GM19372 (cell line): Measurements from ENCODE around the gene PLCL1.

ENCODE experiments used
- ATAC-seq: cut with Tn5 transposase; IDR thresholded peaks from one replicate; pipeline ENCODE4 v1.9.1; 2021; ENCODE audit warnings: mild to moderate bottlenecking, low read depth, moderate library complexity; ENCODE audit not compliant: unreplicated experiment

PLCL1 gene

DNA sequence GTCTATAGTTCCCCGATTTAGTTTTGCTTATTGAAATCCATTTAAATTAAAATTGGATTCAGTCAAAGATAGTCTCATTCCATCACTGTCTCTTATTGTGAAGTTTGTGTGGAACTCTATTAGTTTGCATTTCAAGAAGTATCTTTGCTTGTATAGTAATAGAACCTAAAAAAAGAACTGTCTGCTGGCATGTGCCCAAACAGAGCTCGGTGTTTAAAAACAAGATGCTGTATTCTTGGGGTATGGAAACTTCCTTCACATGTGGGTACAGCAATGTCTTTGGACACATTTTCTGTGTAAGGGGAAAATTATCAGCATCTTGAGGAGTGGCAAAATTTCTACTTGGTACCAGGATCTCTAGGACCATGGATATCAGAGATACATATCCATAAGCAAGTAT, 292.6 kb downstream of the PLCL1 start:
- ATAC-seq = no peak

DNA sequence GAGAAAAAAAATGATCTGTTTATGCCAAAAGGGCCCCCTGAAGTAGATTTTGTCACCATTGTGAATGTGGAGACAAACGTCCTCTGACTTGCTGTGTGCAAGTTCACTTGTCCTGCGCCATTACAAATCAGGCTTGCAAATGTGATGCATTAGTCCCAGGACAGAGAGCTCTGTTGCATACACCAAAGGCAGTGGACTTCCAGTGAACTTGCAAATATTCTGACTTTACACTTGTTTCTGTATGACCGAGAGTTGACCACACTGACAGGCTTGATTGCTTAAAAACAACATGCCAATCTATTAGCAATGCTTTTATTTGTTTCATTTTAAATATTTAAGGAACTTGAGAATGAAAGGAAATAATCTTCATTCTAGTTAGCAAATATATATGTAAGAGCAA, 293.2 kb downstream of the PLCL1 start:
- no peak for ATAC-seq

DNA sequence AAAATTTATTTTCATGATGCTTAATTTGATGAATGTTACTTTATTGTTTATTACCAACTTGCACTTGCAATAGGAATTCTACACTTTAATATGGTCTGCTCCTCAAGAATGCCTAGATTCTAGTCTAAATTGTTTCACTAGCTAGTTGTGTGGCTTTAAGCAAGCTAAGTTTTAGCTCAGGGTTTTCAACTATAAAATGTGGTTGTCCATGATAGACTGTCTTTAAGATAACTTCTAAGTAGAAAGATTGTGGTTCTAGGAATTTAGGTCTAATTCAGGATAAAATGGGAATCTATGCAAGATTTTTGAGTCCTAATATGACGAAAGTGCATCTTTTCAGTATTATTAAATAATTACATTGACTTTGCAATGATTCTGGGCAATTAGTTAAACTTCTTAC, 294.0 kb downstream of the PLCL1 start:
- ATAC-seq = no peak

DNA sequence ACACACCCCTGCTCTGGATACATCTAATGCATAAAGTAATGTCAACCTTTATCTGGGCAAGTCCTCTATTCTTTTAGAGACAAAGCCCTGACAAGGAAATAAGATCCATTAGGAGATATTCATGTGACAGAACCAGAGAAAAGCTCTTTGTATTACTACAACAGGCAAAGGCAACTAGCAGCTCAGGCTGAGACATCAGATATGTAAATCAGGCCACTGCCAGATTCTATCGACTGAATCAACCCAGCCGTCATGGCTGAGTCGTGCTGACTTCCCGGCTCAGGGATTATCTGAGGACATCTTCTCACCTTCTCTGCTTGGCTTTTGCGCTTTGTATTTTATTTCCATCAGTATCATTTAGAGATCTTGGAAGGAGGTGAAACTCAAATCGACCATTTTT, 294.5 kb downstream of the PLCL1 start:
- no peak for ATAC-seq

DNA sequence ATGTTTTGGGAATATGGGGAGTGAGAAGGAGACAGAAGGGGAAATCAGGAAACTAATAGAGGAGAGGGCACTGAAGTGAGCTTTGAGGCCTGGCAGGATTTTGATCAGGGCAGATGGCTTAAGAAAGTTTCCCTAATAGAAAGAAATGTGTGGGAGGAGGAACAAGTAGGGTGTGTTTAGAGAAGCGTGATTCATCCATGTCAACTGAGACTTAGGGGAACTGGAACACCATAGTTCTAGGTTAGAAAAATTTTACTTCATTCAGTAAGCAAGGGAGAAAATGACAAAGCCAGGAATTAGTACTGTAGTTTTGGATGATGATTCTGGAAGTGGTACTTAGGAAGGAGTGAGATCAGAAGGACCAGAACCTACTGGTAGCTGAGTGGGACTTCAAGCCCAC, 296.0 kb downstream of the PLCL1 start:
- ATAC-seq = no peak

DNA sequence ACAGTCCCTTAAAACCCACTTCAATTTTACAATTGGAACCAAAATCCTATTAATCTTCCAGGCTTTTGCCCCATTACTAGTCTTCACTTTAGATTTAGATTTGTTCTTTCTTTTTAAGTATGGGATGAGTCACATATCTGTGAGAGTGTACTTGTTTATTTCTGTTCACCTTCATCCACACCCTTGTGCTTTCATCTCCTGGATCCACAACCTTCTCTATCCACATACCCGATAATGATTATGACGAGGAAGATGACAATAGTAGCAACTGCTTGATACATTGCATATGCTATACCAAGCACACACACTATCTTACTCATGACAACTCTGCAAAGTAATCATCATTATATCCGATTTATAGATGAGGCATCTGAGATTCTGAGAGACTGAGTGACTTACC, 297.3 kb downstream of the PLCL1 start:
- ATAC-seq = no peak

DNA sequence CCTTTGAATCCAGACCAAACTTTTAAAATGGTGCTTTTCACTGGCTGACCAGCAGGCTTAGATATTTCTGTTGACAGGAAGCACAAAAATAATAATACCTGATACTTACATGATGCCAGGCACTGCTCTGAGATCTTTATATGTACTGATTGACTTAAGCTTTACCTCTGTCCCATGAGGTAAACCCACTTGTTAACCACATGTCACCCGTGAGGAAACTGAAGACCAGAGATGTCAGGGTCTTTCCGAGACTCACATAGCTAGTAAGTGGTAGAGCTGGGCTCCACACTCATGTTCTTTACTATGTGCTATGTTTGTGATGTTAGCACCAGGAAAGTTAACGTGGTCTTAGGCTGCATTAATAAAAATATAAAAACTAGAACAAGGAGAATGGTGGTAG, 297.7 kb downstream of the PLCL1 start:
- ATAC-seq = no peak

DNA sequence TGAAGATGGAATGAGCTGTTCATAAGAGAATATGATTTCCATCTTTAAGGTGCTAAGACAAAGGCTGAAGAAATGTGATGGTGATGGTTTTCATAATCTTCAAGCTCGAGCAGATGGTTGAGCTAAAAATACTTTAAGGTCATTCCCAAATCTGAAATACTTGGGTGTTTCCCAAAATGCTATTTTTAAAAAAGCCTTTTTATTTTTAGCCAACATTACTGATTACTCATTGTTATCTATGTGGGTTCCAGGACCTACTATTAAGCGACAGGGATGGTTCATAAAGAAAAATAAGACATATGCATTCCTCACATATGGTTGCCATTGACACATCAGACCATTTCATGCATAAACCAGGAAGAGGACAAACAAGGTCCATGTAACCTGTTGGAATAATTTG, 298.5 kb downstream of the PLCL1 start:
- ATAC-seq = no peak

DNA sequence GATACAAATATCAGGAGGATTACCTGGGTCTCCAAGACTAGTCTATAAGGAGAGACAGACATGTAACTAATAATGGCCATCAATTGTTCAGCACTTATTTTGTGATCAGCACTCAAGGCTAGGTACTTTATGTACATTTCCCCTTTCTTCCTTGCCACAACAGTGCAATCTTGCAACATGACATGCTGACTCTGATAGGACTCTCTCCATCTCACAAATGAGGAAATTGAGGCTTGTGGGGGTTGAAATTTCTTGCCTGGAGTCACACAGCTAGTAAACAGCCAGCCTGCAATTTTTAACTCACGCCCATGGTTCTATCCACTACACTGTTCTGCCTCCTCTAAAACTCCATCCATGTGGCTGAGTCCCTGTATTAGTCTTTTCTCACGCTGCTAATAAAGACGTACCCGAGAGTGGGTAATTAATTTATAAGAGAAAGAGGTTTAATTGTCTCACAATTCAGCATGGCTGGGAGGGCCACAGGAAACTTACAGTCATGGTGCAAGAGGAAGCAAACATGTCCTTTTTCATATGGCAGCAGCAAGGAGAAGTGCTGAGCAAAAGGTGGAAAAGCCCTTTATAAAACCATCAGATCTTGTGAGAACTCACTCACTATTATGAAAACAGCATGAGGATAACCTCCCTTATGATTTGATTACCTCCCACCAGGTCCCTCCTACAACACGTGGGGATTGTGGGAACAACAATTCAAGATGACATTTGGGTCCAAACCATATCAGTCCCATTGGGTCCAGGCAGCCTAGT, 302.4 kb downstream of the PLCL1 start:
- ATAC-seq = no peak

DNA sequence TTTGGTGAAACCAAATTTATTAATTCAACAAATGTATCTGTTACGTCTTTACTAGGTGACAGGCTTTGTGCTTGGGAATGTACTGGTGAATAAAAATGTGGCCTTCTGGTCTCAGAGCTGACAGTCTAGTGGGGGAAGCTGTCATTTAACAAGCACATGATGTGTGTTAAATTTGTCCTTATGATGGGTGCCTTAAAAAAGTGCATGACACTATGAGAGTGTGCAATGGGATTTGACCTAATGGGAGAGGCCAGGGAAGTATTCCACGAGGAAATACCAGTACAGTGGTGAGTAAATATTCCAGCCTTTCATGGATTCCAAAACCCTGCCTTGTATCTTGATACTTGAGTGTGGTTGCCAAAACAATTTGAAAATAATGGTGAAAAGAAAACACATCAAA, 308.9 kb downstream of the PLCL1 start:
- ATAC-seq = no peak

DNA sequence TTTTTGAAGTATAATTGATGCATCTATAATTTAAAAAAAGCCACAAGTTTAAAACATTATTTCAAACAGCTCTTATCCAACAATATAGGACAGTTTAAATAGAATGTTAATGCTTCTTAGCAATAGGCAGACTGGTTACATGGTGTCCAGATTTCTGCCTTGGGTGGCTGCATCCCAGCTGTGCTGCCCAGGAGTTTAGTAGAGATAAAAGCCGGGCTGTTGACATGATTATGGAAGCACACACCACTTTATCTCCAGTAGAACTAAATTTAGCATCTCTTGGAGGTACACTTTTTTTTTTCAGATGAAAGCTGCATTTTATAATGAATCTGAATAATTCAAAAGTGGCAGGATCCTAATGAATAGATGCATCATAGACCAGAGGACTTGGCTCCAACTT, 309.7 kb downstream of the PLCL1 start:
- ATAC-seq = no peak

DNA sequence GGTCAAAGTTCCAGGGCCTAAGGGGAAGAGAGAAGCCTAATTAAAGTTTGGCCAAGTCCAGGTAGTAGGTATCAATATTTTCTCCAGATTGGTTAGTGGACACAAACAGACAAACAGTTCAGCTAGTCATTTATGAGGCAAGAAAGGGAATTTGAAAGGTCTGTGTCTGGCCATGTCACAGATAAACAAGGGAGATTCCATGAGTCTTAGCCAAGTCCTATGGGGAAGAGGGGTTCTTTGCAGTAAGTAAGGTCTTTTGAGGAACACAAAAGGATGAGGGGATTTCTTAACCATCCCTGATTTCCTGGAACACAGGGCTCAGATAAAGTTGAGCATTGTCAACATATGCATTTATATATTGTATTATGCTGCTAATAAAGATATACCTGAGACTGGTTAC, 310.8 kb downstream of the PLCL1 start:
- no peak for ATAC-seq

DNA sequence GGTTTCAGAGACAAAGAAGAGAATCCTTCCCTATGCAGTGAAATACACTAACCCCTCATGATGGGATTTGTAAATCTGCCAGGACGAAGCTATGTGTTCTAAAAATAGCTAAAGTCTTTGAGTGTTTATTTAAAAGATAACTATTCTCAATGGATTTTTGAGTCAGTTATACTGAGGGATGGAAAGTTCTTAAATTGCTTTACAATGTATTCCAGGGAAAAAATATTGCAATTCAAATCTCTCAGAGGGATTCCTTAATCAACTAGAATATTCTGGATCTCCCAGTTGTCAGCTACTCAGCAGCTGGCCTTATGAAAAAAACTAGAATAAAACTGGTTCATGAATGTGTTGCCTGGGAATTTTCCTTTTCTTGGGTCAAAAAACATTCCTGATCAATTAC, 312.4 kb downstream of the PLCL1 start:
- ATAC-seq = no peak

DNA sequence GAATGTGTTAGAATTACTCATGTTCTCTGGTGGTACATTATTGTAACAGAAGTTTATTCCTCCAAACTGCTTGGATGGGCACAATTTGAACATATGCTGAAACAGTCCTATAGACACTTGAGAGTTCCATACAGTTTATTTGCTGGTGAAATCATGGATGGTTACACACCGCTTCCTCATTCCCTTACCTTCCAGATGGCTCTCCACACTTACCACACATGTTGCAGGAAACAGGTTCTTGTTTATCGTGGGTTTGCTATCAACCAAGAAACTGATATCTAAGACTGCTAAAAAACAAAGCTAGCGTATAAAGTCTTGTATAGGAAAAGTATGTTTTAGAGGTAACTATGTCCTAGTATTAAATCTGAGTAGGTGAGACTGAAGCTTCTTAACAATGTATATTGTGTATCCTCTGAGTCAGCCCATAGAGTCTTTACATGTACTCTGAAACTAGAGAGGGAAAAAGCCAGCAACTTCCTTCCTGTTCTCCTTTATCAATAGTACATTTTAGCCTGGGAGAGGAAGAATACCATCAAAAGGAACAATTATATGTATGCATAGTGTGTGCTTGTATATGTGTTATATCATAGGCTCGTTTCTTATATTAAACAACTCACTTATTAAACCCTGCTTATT, 313.1 kb downstream of the PLCL1 start:
- no peak for ATAC-seq

DNA sequence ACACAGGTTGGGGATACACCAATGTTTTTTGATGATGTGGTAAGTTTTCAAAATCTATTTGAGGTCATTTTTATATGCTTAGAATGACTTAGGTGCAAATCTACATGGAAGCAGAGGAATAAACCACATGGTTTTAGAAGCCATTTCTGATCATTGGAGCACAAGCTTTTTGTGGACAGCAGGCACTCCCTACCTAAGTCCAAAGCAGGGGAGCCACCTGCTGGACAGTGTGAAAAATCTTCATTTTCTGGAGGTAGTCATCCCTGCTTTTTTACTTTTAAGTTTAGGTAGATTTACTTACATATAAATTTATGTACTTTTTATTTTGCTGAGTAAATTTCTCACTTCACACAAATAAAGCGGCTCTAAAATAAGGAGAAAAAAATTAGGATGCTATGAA, 323.2 kb downstream of the PLCL1 start:
- ATAC-seq = no peak

DNA sequence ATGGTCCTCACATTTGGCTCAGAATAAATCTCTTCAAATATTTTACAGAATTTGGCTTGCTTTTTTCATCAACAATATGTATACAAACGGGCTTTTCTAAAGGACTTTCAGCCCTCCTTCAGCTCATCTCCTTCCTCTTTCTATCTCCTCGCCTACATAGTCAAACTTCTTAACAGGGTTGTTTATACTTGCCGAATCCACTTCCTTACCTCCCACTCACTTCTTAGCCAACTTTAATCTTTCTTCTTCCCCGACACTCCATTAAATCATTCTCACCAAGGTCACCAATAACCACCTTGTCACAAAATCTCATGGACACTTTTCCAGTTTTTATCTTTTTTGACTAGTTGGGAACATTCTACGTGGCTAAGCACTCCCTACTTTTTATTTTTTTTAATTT, 325.2 kb downstream of the PLCL1 start:
- no peak for ATAC-seq

DNA sequence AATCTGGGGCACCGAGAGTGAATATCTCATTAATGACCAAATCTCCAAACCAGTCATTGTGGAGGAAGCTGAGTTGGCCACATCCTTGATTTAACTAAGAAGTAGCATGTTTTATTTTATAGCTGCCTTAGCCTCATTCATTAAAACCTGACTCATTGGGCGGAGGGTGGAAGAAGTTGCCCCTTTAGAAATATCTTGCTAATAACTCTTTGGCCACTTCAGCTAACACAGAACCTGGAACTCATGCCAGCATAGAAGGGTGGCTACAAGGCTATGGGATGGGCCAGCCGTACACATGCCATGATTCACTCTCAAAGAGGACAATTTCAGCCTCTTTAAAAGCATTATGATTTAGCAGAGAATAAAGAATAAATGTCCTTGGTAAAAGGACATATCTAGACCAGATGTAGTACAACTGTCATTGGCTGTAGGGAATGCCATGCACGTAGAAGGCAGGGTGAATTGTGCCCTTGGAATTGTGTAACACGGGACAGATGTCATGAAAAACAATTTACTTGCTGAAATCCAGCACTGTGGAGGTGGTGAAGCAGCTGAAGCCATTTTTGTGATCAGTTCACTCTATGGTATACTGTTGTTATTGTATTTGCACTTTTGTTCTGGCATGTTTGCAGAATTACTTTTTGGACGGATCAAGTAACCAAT, 330.0 kb downstream of the PLCL1 start:
- ATAC-seq = no peak

DNA sequence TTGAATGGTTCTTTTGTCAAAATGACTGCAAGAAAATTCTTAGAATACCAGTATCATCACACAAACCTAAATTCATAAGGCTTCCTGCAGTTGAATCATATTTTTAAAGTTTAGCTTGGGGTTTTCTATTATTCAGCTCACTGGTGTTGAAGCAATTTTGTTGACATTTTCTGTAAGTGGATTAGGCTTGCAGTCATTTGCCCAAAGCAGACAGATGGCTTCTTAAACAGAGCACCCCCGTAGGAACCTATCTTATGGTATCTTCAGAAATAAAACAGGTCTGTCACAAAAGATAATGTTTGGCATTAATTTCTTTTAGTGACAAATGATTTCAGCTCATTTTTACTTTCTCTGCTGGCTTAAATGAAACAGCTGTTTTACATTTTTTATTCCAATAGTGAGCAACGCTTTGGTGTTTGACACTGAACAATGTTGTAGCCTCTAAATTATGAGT, 331.1 kb downstream of the PLCL1 start:
- ATAC-seq = no peak

DNA sequence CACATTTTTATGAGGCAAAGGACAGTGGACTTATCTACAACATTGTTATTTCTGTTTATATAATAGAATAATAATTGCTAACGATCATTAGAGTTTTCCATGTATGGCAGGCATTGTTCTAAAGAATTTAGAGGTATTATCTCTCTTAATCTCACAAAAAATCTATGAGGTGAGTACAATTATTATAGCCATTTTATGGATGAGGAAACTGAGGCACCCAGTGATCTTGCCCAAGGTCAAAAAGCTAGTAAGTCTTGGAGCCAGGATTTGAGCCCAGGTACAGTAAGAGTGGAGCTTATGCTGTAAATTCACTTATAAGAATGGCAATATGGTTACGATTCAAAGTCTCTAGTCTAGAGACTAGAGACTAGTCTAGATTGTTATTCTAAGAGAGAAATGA, 331.7 kb downstream of the PLCL1 start:
- ATAC-seq = no peak

DNA sequence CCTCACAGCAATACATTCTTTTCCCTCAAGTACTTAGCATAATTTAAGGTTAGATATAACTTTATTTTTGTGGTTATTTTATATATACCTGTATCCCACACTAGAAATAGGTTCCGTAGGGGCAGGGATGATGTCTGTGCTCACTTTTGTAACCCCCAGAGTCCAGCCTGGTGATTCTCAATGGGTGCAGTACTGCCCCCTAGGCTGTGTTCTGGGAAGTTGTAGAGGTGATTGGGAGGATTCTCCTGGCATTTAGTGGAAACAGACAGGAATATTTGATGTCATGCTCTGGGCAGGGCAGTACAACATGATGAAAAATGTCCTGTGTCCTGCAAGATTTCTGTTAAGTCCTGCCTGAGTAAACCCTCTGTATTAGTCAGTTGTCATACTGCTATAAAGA, 333.3 kb downstream of the PLCL1 start:
- no peak for ATAC-seq

DNA sequence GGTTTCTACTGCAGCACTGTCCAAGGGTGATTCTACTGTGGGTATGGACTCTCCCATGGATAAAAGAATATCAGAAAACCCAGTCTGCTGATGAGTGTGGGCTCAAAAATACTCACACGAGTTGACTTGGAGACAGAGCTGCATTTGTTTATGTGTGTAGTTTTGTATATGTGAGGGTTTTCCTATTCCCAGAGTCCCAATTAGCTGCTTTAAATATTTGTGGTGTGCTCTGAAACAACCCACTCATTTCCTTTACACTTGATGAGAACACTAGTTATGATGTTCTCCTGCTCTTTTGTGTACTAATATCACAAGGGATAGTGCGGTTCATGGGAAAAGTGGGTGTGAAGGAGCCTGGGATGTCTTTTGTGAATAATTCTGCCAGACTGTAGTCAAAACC, 337.3 kb downstream of the PLCL1 start:
- no peak for ATAC-seq

DNA sequence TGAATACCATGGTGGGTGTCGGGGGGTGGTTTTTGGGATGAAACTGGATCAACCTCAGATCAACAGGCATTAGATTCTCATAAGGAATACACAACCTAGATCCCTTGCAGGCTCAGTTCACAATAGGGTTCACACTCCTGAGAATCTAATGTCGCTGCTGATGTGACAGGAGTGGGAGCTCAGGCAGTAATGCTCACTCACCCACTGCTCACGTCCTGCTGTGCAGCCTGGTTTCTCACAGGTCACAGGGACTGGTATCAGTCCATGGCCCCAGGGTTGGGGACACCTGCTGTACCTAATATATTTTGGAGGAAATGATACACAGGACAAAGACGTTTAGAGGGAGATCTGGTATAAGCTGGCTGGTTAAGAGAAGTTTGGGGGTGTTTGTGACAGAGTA, 338.8 kb downstream of the PLCL1 start:
- no peak for ATAC-seq
